Loucy (cell line): ENCODE data around the gene DOCK9.

Experiments used
- H2AFZ ChIP-seq: fragments of 200-600 bp; sonication (generic); 2 replicates; pipeline ENCODE4 v1.6.0; 2016; ENCODE audit warnings: antibody characterized with exemption, mild to moderate bottlenecking, low read length, moderate library complexity
- H3F3A ChIP-seq: fragments of 200-600 bp; 2 replicates; pipeline ENCODE4 v1.6.0; 2016; ENCODE audit warnings: antibody characterized with exemption, low read depth, mild to moderate bottlenecking
- H3K27me3 ChIP-seq: fragments of 200-600 bp; sonication (generic); 2 replicates; pipeline ENCODE4 v1.6.1; 2014; ENCODE audit warnings: low read length, mild to moderate bottlenecking; ENCODE audit not compliant: insufficient read depth, poor library complexity, severe bottlenecking
- H3K36me3 ChIP-seq: fragments of 200-600 bp; sonication (generic); 2 replicates; pipeline ENCODE4 v1.6.1; 2016; ENCODE audit warnings: low read length; ENCODE audit not compliant: insufficient read depth
- H3K4me1 ChIP-seq: fragments of 200-600 bp; sonication (generic); 2 replicates; pipeline ENCODE4 v1.5.1; 2014; ENCODE audit warnings: low read length, mild to moderate bottlenecking; ENCODE audit not compliant: insufficient read depth, poor library complexity, severe bottlenecking
- H3K4me2 ChIP-seq: fragments of 200-600 bp; sonication (generic); 2 replicates; pipeline ENCODE4 v1.6.0; 2014; ENCODE audit warnings: antibody characterized with exemption, low read length, low read depth, mild to moderate bottlenecking; ENCODE audit not compliant: poor library complexity, severe bottlenecking
- H3K4me3 ChIP-seq: fragments of 200-600 bp; sonication (generic); 2 replicates; pipeline ENCODE4 v1.5.1; 2014; ENCODE audit warnings: low read length, mild to moderate bottlenecking, mixed read lengths; ENCODE audit not compliant: poor library complexity, severe bottlenecking
- H3K79me2 ChIP-seq: fragments of 200-600 bp; sonication (generic); 2 replicates; pipeline ENCODE4 v1.6.1; 2014; ENCODE audit warnings: low read length; ENCODE audit not compliant: insufficient read depth
- H3K9ac ChIP-seq: fragments of 200-600 bp; sonication (generic); 2 replicates; pipeline ENCODE4 v1.6.0; 2014; ENCODE audit warnings: mild to moderate bottlenecking, low read depth, low read length, moderate library complexity; ENCODE audit not compliant: poor library complexity, severe bottlenecking
- H3K9me2 ChIP-seq: fragments of 200-600 bp; sonication (generic); replicated peaks from 2 replicates; pipeline ENCODE4 v1.6.1; 2016; ENCODE audit warnings: low read depth, low read length, mixed read lengths
- H3K9me3 ChIP-seq: fragments of 200-600 bp; sonication (generic); 2 replicates; pipeline ENCODE4 v1.6.1; 2014; ENCODE audit warnings: mild to moderate bottlenecking, antibody characterized with exemption, low read length, low read depth; ENCODE audit not compliant: insufficient read depth
- H4K20me1 ChIP-seq: fragments of 200-600 bp; sonication (generic); 2 replicates; pipeline ENCODE4 v1.6.0; 2014; ENCODE audit warnings: antibody characterized with exemption, low read length, mild to moderate bottlenecking; ENCODE audit not compliant: insufficient read depth, poor library complexity, severe bottlenecking
- CTCF ChIP-seq: fragments of 200-600 bp; sonication (generic); conservative IDR thresholded peaks from 2 replicates; pipeline ENCODE4 v1.5.1; 2014; ENCODE audit warnings: mild to moderate bottlenecking, antibody characterized with exemption, low read length
- EZH2phosphoT487 ChIP-seq: fragments of 200-600 bp; IDR thresholded peaks from 2 replicates; pipeline ENCODE4 v1.6.1; 2018; ENCODE audit warnings: antibody characterized with exemption, mild to moderate bottlenecking, moderate library complexity, borderline replicate concordance

The DOCK9 gene

DNA sequence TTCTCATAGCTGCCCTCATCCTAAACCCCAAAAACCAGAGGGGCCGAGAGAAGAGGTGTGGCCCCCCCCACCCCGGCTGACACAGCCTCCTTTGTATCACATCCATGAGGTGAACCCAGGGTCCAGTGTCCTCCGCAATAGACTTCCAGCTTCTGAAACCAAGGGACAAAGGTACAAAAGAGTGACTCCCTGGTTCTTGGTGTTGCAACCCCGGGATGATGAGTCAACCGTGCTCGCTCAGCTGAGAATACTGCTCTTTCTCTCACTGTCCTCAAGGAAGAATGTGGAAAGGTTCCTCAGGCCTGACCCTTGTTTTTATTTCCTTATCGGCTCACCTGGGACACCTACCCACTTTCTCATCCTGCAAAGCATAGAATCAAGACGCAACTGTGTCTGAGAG is 230.9 kb downstream of the DOCK9 start:
- TF ChIP-seq CTCF, result no peak
- no peak for TF ChIP-seq EZH2phosphoT487
- no peaks in the 10 kb centered on the region for H3F3A ChIP-seq
- H3K9ac ChIP-seq, result no peak overlapping the region
- no peaks in the 10 kb centered on the region for H3K36me3 ChIP-seq
- H3K4me2 ChIP-seq, result no peak overlapping the region
- H4K20me1 ChIP-seq, result no peaks in the 10 kb centered on the region
- no peak overlapping the region for H3K4me3 ChIP-seq
- H3K4me1 ChIP-seq, result no peaks in the 10 kb centered on the region
- H3K27me3 ChIP-seq, result no peaks in the 10 kb centered on the region
- no peaks in the 10 kb centered on the region for H3K9me3 ChIP-seq
- no peaks in the 10 kb centered on the region for H3K79me2 ChIP-seq
- no peak overlapping the region for H2AFZ ChIP-seq
- no peaks in the 10 kb centered on the region for H3K9me2 ChIP-seq
